ENCODE results near the gene VPS29. TPM values are rescaled to one million over a fixed set of nuclear protein-coding genes. Genes with fewer than 3 reads are reported as not detected.
A peak's percentile ranks its signal among the peaks of the same experiment; 100 is the strongest.
"Not testable (repeated sequence)": the region's sequence is repeated elsewhere in the genome, so short reads cannot be mapped to it uniquely, and the experiment has no call there.

VPS29 gene
- total RNA-seq, 2 donors from 2014 or later: 92.0 to 109 TPM

GRCh38 chr12:110465024-110465423 is 36.9 kb downstream of the VPS29 start:
- no peak for DNase-seq
- intact Hi-C loops (cut with DNase I): no loop called here
- ATAC-seq: no peak

DNA sequence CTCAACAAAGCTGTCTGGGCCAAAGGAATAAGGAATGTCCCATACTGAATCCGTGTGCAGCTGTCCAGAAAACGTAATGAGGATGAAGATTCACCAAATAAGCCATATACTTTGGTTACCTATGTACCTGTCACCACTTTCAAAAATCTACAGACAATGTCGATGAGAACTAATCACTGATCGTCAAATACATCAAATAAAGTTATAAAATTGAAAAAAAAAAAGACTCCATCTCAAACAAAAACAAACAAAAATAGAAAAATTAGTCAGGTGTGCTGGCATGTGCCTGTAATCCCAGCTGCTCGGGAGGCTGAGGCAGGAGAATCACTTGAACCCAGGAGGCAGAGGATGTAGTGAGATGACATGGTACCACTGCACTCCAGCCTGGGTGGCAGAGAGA is 40.7 kb downstream of the VPS29 start:
- DNase-seq; ATAC-seq; intact Hi-C loops (cut with DNase I): not testable (repeated sequence)

GRCh38 chr12:110458756-110459155 is 43.2 kb downstream of the VPS29 start:
- no peak for ATAC-seq
- intact Hi-C loops (cut with DNase I): no loop called here
- no peak for DNase-seq

GRCh38 chr12:110453569-110454296 is 48.2 kb downstream of the VPS29 start:
- intact Hi-C loops (cut with DNase I): loop anchor here in 1 of 2 donors (5.0 kb wide), 2 partner anchors 149 to 434 kb away; no protein-coding TSS in a partner anchor

DNA sequence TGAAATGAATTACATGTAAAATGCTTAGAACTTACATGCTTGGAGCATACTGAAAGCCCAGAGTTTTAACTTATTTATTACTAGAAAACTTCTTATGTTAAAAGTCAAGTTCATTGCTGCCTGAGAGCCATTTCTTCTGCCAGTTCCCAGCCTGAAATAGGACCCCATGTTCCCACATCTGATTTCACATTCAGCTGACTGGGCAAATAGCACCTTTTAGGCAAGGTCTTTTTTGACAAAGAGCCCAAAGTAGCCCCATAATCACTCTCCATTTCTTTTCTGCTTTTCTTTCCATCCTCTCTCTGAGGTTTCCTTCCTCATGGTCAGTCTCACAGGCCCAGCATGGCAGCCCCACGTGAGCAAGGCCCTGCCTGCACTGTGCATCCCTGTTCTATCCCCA is 50.6 kb downstream of the VPS29 start:
- DNase-seq (no peak), ATAC-seq (no peak)
- intact Hi-C loops (cut with DNase I): loop anchor here in 1 of 2 donors (5.0 kb wide), 2 partner anchors 151 to 436 kb away; no protein-coding TSS in a partner anchor

More at GRCh38 chr12:110453569-110454296, 48.2 kb downstream of the VPS29 start:
- ATAC-seq (no peak), DNase-seq (no peak)

DNA sequence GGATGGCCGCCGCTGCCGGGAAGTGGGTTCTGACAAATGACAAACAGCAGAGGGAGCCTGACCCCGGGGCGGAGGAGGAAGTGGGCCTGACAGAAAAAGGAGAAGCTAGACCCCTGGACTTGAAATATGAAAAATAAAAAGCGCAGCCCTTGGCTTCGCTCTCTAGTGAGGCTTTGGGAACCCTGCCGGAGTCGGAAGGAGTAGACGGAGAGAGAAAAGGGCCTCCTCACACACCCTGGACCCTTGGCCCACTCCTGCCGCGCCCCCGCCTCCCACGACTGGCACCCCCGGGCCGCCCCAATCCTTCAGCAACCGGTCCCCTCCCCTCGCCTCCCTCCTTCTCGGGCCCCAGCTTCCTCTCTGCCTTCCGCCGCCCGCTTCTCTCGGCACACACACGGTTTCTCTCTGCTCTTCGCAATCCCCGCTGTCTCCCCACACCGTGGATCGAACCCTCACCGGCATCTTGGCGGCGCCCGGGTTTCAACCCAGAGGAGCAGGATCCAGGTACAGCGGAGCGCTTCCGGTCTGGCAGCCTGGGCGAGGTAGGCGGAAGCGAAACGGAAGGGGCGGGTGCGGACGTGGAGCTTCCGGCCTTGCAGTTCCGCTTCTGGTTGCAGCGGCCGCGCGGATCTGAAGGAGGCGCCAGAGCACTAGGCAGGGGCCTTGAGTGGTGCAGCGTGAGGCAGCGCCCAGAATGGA is 52.0 kb downstream of the VPS29 start, which contains the start of gene ARPC3:
Gene ARPC3, minus strand, starts transcription at position 539 of the 699 bp plus-strand sequence. Its CDS starts 77 bp downstream, at position 462.
- DNase-seq (peak; percentile 96), ATAC-seq (peak; percentile 99)
- intact Hi-C loops (cut with DNase I): loop anchor here in 1 of 2 donors (5.0 kb wide), 2 partner anchors 152 to 437 kb away; no protein-coding TSS in a partner anchor

DNA sequence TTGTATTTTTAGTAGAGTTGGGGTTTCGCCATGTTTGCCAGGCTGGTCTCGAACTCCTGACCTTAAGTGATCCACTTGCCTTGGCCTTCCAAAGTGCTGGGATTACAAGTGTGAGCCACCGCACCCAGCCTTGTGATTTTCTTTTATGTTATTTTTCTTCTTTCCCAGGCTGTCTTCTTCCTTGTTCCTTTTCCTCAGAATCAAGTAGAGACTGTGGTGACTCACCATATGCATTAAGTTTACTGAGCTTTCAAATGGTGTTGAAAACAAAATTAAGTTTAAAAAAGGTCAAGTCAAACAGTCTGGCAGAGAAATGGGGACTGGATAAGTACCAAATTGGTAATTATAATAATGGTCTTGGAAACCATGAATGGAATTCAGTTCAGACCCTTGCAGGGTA is 57.5 kb downstream of the VPS29 start:
- DNase-seq (no peak), ATAC-seq (no peak)
- intact Hi-C loops (cut with DNase I): no loop called here

Other genes starting within 250 kb of the VPS29 start
- 1,000 to 10,000 TPM; 2,696 to 3,455 TPM for gene ATP2A2, start 220.9 kb downstream of the VPS29 start, total RNA-seq
- 10 to 100 TPM; 32.7 to 35.0 TPM for gene ANAPC7, start 98.4 kb downstream of the VPS29 start, total RNA-seq
- gene ARPC3, start 51.8 kb downstream of the VPS29 start, total RNA-seq: 100 to 1,000 TPM; 108 to 123 TPM
- gene GPN3, start 33.9 kb downstream of the VPS29 start, total RNA-seq: 10 to 100 TPM; 24.2 to 32.3 TPM
- gene FAM216A, start 33.3 kb downstream of the VPS29 start, total RNA-seq: 1 to 10 TPM; 6.1 to 8.5 TPM
- 1 to 10 TPM; 2.6 to 3.1 TPM for gene RAD9B, start 220 bp upstream of the VPS29 start, total RNA-seq
- 10 to 100 TPM; 51.7 to 92.3 TPM for gene PPTC7, start 81.2 kb upstream of the VPS29 start, total RNA-seq
- gene TCTN1, start 112.0 kb upstream of the VPS29 start, total RNA-seq: 10 to 100 TPM; 21.2 to 33.1 TPM
- gene HVCN1, start 187.0 kb upstream of the VPS29 start, total RNA-seq: 10 to 100 TPM; 10.4 to 44.7 TPM
- 100 to 1,000 TPM; 137 to 174 TPM for gene PPP1CC, start 240.8 kb upstream of the VPS29 start, total RNA-seq

All from left cardiac atrium (tissue), 4 donors.